GM21737 (cell line): ENCODE results near the gene SFTPA2.
"Not testable (repeated sequence)": the region's sequence is repeated elsewhere in the genome, so short reads cannot be mapped to it uniquely, and the experiment has no call there.

Experiments used
- ATAC-seq: cut with Tn5 transposase; IDR thresholded peaks from one replicate; pipeline ENCODE4 v1.9.1; 2021; ENCODE audit warnings: mild to moderate bottlenecking, moderate library complexity; ENCODE audit not compliant: unreplicated experiment

The SFTPA2 gene

GRCh38 chr10:79560160-79560709, at the start of gene SFTPA2:
Gene SFTPA2 (minus strand): TSS chr10:79560407. CDS start chr10:79559483, 924 bp downstream.
- no peak for ATAC-seq

- ATAC-seq = no peak
Measured at GRCh38 chr10:79608505-79609375, 48.5 kb upstream of the SFTPA2 start.

- ATAC-seq = no peak
Measured at GRCh38 chr10:79605308-79605707, 45.1 kb upstream of the SFTPA2 start.

GRCh38 chr10:79604294-79604693, 44.1 kb upstream of the SFTPA2 start:
- ATAC-seq = no peak

GRCh38 chr10:79602953-79603352, 42.7 kb upstream of the SFTPA2 start:
- ATAC-seq = no peak

GRCh38 chr10:79601939-79602338, 41.7 kb upstream of the SFTPA2 start:
- no peak for ATAC-seq

GRCh38 chr10:79599644-79600043, 39.4 kb upstream of the SFTPA2 start:
- not testable (repeated sequence) for ATAC-seq

GRCh38 chr10:79595510-79595909, 35.3 kb upstream of the SFTPA2 start:
- no peak for ATAC-seq

GRCh38 chr10:79594565-79594964, 34.4 kb upstream of the SFTPA2 start:
- ATAC-seq = not testable (repeated sequence)

GRCh38 chr10:79593377-79593776, 33.2 kb upstream of the SFTPA2 start:
- ATAC-seq = no peak

GRCh38 chr10:79588800-79589199, 28.6 kb upstream of the SFTPA2 start:
- ATAC-seq = no peak

- ATAC-seq = no peak
Measured at GRCh38 chr10:79586933-79587332, 26.7 kb upstream of the SFTPA2 start.

GRCh38 chr10:79585870-79586527, 25.8 kb upstream of the SFTPA2 start:
- ATAC-seq = no peak

- ATAC-seq = no peak
Measured at GRCh38 chr10:79583488-79584024, 23.3 kb upstream of the SFTPA2 start.

- ATAC-seq = not testable (repeated sequence)
Measured at GRCh38 chr10:79582954-79583353, 22.7 kb upstream of the SFTPA2 start.

GRCh38 chr10:79582096-79582495, 21.9 kb upstream of the SFTPA2 start:
- ATAC-seq = no peak

GRCh38 chr10:79581044-79581443, 20.8 kb upstream of the SFTPA2 start:
- no peak for ATAC-seq

- ATAC-seq = no peak
Measured at GRCh38 chr10:79579361-79579760, 19.2 kb upstream of the SFTPA2 start.

GRCh38 chr10:79570624-79571023, 10.4 kb upstream of the SFTPA2 start:
- not testable (repeated sequence) for ATAC-seq

GRCh38 chr10:79563426-79563825, 3.2 kb upstream of the SFTPA2 start:
- no peak for ATAC-seq

- no peak for ATAC-seq
Measured at GRCh38 chr10:79562135-79562756, 2.0 kb upstream of the SFTPA2 start.
